ENCODE data around the gene HABP4.

The HABP4 gene

GRCh38 chr9:96449845-96450612, at the start of gene HABP4:
Gene HABP4, plus strand, starts transcription at chr9:96450169. Its CDS starts 111 bp downstream, at chr9:96450280.
- DNase-seq (ENCODE audit: low read depth), result peak; percentile 94

GRCh38 chr9:96408409-96409280, 41.3 kb upstream of the HABP4 start:
- DNase-seq (ENCODE audit: low read depth), result no peak

GRCh38 chr9:96411129-96411838, 38.7 kb upstream of the HABP4 start:
- no peak for DNase-seq (ENCODE audit: low read depth)

GRCh38 chr9:96412174-96412913, 37.6 kb upstream of the HABP4 start:
- no peak for DNase-seq (ENCODE audit: low read depth)

- DNase-seq (ENCODE audit: low read depth), result no peak
These were observed 36.4 kb upstream of the HABP4 start for GRCh38 chr9:96413302-96414221.

GRCh38 chr9:96417051-96417586, 32.9 kb upstream of the HABP4 start:
- peak; percentile 89 for DNase-seq (ENCODE audit: low read depth)

- no peak for DNase-seq (ENCODE audit: low read depth)
These were observed 32.3 kb upstream of the HABP4 start for GRCh38 chr9:96417661-96418082.

GRCh38 chr9:96418083-96418919, 31.7 kb upstream of the HABP4 start, which contains the start of gene ZNF367:
Gene ZNF367, minus strand, starts transcription at chr9:96418370. Its CDS starts 338 bp downstream, at chr9:96418032.
- DNase-seq (ENCODE audit: low read depth), result peak; percentile 93

GRCh38 chr9:96418920-96419690, 30.9 kb upstream of the HABP4 start:
- peak; percentile 43 for DNase-seq (ENCODE audit: low read depth)

GRCh38 chr9:96419691-96419969, 30.3 kb upstream of the HABP4 start:
- no peak for DNase-seq (ENCODE audit: low read depth)

GRCh38 chr9:96420468-96421219, 29.3 kb upstream of the HABP4 start:
- DNase-seq (ENCODE audit: low read depth), result no peak

GRCh38 chr9:96423322-96423984, 26.5 kb upstream of the HABP4 start:
- no peak for DNase-seq (ENCODE audit: low read depth)

- no peak for DNase-seq (ENCODE audit: low read depth)
These were observed 26.0 kb upstream of the HABP4 start for GRCh38 chr9:96423985-96424336.

- DNase-seq (ENCODE audit: low read depth), result no peak
These were observed 24.3 kb upstream of the HABP4 start for GRCh38 chr9:96425500-96426169.

- DNase-seq (ENCODE audit: low read depth), result no peak
These were observed 20.2 kb upstream of the HABP4 start for GRCh38 chr9:96429732-96430131.

GRCh38 chr9:96430377-96430776, 19.6 kb upstream of the HABP4 start:
- no peak for DNase-seq (ENCODE audit: low read depth)

GRCh38 chr9:96435345-96435744, 14.6 kb upstream of the HABP4 start:
- DNase-seq (ENCODE audit: low read depth), result no peak
